HCT116 (cell line): ENCODE results near the gene SLC44A2. TPM values are rescaled to one million over a fixed set of nuclear protein-coding genes. Genes with fewer than 3 reads are reported as not detected.

Experiments used
- ATAC-seq: fragments of 200-7000 bp; cut with Tn5 transposase; 2 replicates; pipeline ENCODE4 v1.9.1; 2020; ENCODE audit warnings: mild to moderate bottlenecking, moderate library complexity
- BruUV-seq: library from RNA; stranded (reverse); fragments of 400-500 nt; replicated peaks from 2 replicates; lab custom pipeline; 2021; lab: Mats Ljungman, UMichigan
- CTCF ChIA-PET: fragments of 300-600 bp; sonication (Branson Sonifier 250); formaldehyde crosslinking; loops from one replicate; lab custom pipeline; 2021; ENCODE audit warnings: antibody characterized with exemption; lab: Charles Lee
- POLR2A ChIA-PET: fragments of 300-600, 350-600 bp; sonication (Branson Sonifier 250); formaldehyde crosslinking; loops from one replicate; lab custom pipeline; 2021; ENCODE audit warnings: antibody characterized with exemption; lab: Charles Lee
- RAD21 ChIA-PET, 2 experiments: fragments of 300-600 bp; sonication (Branson Sonifier 250); formaldehyde crosslinking; loops; one replicate each; lab custom pipeline; 2023; ENCODE audit warnings: low total read pairs in 2 of 2; ENCODE audit not compliant: uncharacterized antibody in 2 of 2, unreplicated experiment in 2 of 2, low non-redundant PET in 1 of 2; lab: Charles Lee
- DNase-seq: peaks from one replicate; pipeline ENCODE4 v3.0.0-alpha.2; 2010; ENCODE audit warnings: low read depth, low spot score
- H2AFZ ChIP-seq: fragments of 200-600 bp; shearing (Covaris generic), sonication (generic); 2 replicates; pipeline ENCODE4 v1.6.1; 2017; ENCODE audit warnings: low read depth, mixed run types, mixed read lengths, antibody characterized with exemption, low read length; ENCODE audit not compliant: poor library complexity, severe bottlenecking
- H3K27ac ChIP-seq: 2 replicates; pipeline ENCODE4 v1.5.1; 2012; ENCODE audit warnings: low read depth, low read length
- H3K27me3 ChIP-seq: fragments of 200-600 bp; sonication (generic); 2 replicates; pipeline ENCODE4 v1.6.1; 2016; ENCODE audit warnings: mixed run types, low read length, mixed read lengths; ENCODE audit not compliant: insufficient read depth
- H3K36me3 ChIP-seq, 2 experiments: fragments of 200-500 bp in 1 of 2; fragments of 200-600 bp in 1 of 2; sonication (Bioruptor generic) in 1 of 2; sonication (generic) in 1 of 2; 2 replicates each; pipeline versions ENCODE4 v1.5.1 to v1.6.1; 2014 to 2016; ENCODE audit warnings: low read length in 2 of 2, inconsistent platforms in 1 of 2, mixed read lengths in 1 of 2, mixed run types in 1 of 2; ENCODE audit not compliant: insufficient read depth in 2 of 2, control insufficient read depth in 1 of 2
- H3K4me1 ChIP-seq, 2 experiments: fragments of 200-600 bp in 1 of 2; sonication (generic) in 1 of 2; 2 replicates each; pipeline versions ENCODE4 v1.5.1 to v1.6.1; 2012 to 2017; ENCODE audit warnings: low read length in 2 of 2, inconsistent platforms in 1 of 2, mild to moderate bottlenecking in 1 of 2, mixed read lengths in 1 of 2, mixed run types in 1 of 2, moderate library complexity in 1 of 2; ENCODE audit not compliant: insufficient read depth in 2 of 2, control insufficient read depth in 1 of 2
- H3K4me2 ChIP-seq: fragments of 200-600 bp; sonication (generic); 2 replicates; pipeline ENCODE4 v1.6.1; 2017; ENCODE audit warnings: mixed run types, low read length, mixed read lengths
- H3K4me3 ChIP-seq, 2 experiments: fragments of 200-600 bp in 1 of 2; sonication (generic) in 1 of 2; replicated peaks in 1 of 2; 2 replicates each; pipeline ENCODE4 v1.5.1; 2011 to 2016; ENCODE audit warnings: low read length in 2 of 2, control low read depth in 1 of 2, low read depth in 1 of 2, mild to moderate bottlenecking in 1 of 2, mixed read lengths in 1 of 2, mixed run types in 1 of 2
- H3K79me2 ChIP-seq: fragments of 200-600 bp; sonication (generic); 2 replicates; pipeline ENCODE4 v1.6.1; 2017; ENCODE audit warnings: mild to moderate bottlenecking, mixed run types, low read length, moderate library complexity, mixed read lengths; ENCODE audit not compliant: insufficient read depth
- H3K9ac ChIP-seq: fragments of 200-600 bp; sonication (generic); 2 replicates; pipeline ENCODE4 v1.6.1; 2016; ENCODE audit warnings: low read length, mixed read lengths
- H3K9me2 ChIP-seq: fragments of 200-600 bp; sonication (generic), shearing (Covaris generic); 2 replicates; pipeline ENCODE4 v1.6.1; 2017; ENCODE audit warnings: mixed run types, mild to moderate bottlenecking, moderate library complexity; ENCODE audit not compliant: insufficient read depth
- H3K9me3 ChIP-seq, 2 experiments: fragments of 200-500 bp in 1 of 2; fragments of 200-600 bp in 1 of 2; sonication (Bioruptor generic) in 1 of 2; sonication (generic) in 1 of 2; 2 replicates each; pipeline ENCODE4 v1.6.1; 2014 to 2017; ENCODE audit warnings: low read length in 2 of 2, mixed read lengths in 2 of 2, inconsistent platforms in 1 of 2, low read depth in 1 of 2, mild to moderate bottlenecking in 1 of 2, mixed run types in 1 of 2, moderate library complexity in 1 of 2; ENCODE audit not compliant: control insufficient read depth in 1 of 2, insufficient read depth in 1 of 2
- H4K20me1 ChIP-seq: fragments of 200-600 bp; sonication (generic), shearing (Covaris generic); 2 replicates; pipeline ENCODE4 v1.6.1; 2017; ENCODE audit warnings: mixed run types, mild to moderate bottlenecking, moderate library complexity; ENCODE audit not compliant: insufficient read depth
- CEBPB ChIP-seq: IDR thresholded peaks from 2 replicates; pipeline ENCODE4 v1.6.1; 2012; ENCODE audit warnings: low read depth
- EZH2phosphoT487 ChIP-seq: fragments of 200-600 bp; IDR thresholded peaks from 2 replicates; pipeline ENCODE4 v1.6.1; 2018; ENCODE audit warnings: antibody characterized with exemption, borderline replicate concordance
- FOSL1 ChIP-seq: IDR thresholded peaks from 2 replicates; pipeline ENCODE4 v1.6.1; 2012; ENCODE audit warnings: low read depth
- JUND ChIP-seq: IDR thresholded peaks from 2 replicates; pipeline ENCODE4 v1.6.1; 2012
- RAD21 ChIP-seq: IDR thresholded peaks from 2 replicates; pipeline ENCODE4 v1.6.1; 2012; ENCODE audit warnings: low read depth, mild to moderate bottlenecking
- TCF7L2 ChIP-seq: IDR thresholded peaks from 2 replicates; pipeline ENCODE4 v1.7.0; 2011; ENCODE audit warnings: borderline replicate concordance, inconsistent platforms; ENCODE audit not compliant: insufficient read depth, insufficient read length; ENCODE audit errors: extremely low read depth
- YY1 ChIP-seq: IDR thresholded peaks from 2 replicates; pipeline ENCODE4 v1.6.1; 2011; ENCODE audit warnings: low read length, low read depth, moderate library complexity, mild to moderate bottlenecking; ENCODE audit not compliant: insufficient replicate concordance; ENCODE audit errors: extremely low read depth
- ZFX ChIP-seq: fragments of 450-650 bp; IDR thresholded peaks from 2 replicates; pipeline ENCODE4 v1.6.1; 2017
- intact Hi-C: fragments of 100-400 bp; cut with micrococcal nuclease; formaldehyde crosslinking; loops from 2 replicates; pipeline ENCODE4 v1.10.0; 2022
- total RNA-seq: library from RNA; stranded (reverse); gene quantifications from one replicate; pipeline ENCODE4 v1.2.1, GENCODE V29; 2021; ENCODE audit not compliant: unreplicated experiment
- TF ChIP-seq, protein P1 (sequence below): IDR thresholded peaks from 2 replicates; pipeline ENCODE4 v1.6.1; 2012; ENCODE audit warnings: low read depth

The SLC44A2 gene
- total RNA-seq, 1 experiment from 2014 or later: 90.9 TPM

DNA sequence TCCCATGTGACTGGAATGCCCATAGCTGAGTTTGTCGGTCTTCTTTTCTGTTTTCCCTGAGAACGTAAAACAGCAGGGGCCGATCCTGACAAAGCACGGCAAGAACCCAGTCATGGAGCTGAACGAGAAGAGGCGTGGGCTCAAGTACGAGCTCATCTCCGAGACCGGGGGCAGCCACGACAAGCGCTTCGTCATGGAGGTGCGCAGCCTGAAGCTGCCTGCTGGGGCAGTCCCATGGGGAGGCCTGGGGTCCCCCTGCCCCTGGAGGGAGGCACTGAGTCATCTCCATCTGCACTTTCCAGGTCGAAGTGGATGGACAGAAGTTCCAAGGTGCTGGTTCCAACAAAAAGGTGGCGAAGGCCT, 57.7 kb downstream of the SLC44A2 start:
- H3K9me2 ChIP-seq: no peaks in the 10 kb centered on the region
- H3K79me2 ChIP-seq: peaks cover 93% of the 10 kb centered on the region
- no peak overlapping the region for H3K4me2 ChIP-seq
- ChIA-PET RAD21 (no interaction called here), CTCF (no interaction called here), POLR2A (no interaction called here)
- no peak overlapping the region for H2AFZ ChIP-seq
- no peaks in the 10 kb centered on the region for H3K27me3 ChIP-seq
- H3K4me1 ChIP-seq: no peaks in the 10 kb centered on the region
- H3K4me3 ChIP-seq: no peak overlapping the region
- ATAC-seq (no peak), DNase-seq (no peak)
- no peak overlapping the region for H3K9ac ChIP-seq
- TF ChIP-seq ZFX (no peak), RAD21 (no peak), FOSL1 (no peak), EZH2phosphoT487 (no peak), TCF7L2 (no peak), JUND (no peak), CEBPB (no peak), YY1 (no peak)
- TF ChIP-seq, protein P1, sequence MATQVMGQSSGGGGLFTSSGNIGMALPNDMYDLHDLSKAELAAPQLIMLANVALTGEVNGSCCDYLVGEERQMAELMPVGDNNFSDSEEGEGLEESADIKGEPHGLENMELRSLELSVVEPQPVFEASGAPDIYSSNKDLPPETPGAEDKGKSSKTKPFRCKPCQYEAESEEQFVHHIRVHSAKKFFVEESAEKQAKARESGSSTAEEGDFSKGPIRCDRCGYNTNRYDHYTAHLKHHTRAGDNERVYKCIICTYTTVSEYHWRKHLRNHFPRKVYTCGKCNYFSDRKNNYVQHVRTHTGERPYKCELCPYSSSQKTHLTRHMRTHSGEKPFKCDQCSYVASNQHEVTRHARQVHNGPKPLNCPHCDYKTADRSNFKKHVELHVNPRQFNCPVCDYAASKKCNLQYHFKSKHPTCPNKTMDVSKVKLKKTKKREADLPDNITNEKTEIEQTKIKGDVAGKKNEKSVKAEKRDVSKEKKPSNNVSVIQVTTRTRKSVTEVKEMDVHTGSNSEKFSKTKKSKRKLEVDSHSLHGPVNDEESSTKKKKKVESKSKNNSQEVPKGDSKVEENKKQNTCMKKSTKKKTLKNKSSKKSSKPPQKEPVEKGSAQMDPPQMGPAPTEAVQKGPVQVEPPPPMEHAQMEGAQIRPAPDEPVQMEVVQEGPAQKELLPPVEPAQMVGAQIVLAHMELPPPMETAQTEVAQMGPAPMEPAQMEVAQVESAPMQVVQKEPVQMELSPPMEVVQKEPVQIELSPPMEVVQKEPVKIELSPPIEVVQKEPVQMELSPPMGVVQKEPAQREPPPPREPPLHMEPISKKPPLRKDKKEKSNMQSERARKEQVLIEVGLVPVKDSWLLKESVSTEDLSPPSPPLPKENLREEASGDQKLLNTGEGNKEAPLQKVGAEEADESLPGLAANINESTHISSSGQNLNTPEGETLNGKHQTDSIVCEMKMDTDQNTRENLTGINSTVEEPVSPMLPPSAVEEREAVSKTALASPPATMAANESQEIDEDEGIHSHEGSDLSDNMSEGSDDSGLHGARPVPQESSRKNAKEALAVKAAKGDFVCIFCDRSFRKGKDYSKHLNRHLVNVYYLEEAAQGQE: no peak
- peaks cover 77 to 82% of the 10 kb centered on the region in 2 experiments for H3K36me3 ChIP-seq
- peaks cover 15% of the 10 kb centered on the region; the same call in 1 of the 2 replicates for H4K20me1 ChIP-seq
- no peaks in the 10 kb centered on the region for H3K9me3 ChIP-seq
- intact Hi-C loops: no loop called here
- H3K27ac ChIP-seq: no peak overlapping the region
- BruUV-seq: no TSS peak
